Esophagus (tissue), 2 donors: Measurements from ENCODE around the gene BTBD19. TPM values are rescaled to one million over a fixed set of nuclear protein-coding genes. Genes with fewer than 3 reads are reported as not detected.
"Not testable (repeated sequence)": the region's sequence is repeated elsewhere in the genome, so short reads cannot be mapped to it uniquely, and the experiment has no call there.

Source experiments
- H3K27ac ChIP-seq, 2 donors: one replicate each; pipeline ENCODE4 v1.5.1; 2013; ENCODE audit warnings: low read depth in 2 of 2, mild to moderate bottlenecking in 2 of 2, inconsistent platforms in 1 of 2, low read length in 1 of 2, moderate library complexity in 1 of 2
- H3K27me3 ChIP-seq, 2 donors: one replicate each; pipeline ENCODE4 v1.6.1; 2013; ENCODE audit warnings: low read length in 2 of 2, control low read depth in 1 of 2, mild to moderate bottlenecking in 1 of 2; ENCODE audit not compliant: insufficient read depth in 2 of 2, control insufficient read depth in 1 of 2
- H3K36me3 ChIP-seq, 2 donors: one replicate each; pipeline ENCODE4 v1.6.1; 2013; ENCODE audit warnings: low read length in 1 of 2; ENCODE audit not compliant: control insufficient read depth in 2 of 2, insufficient read depth in 2 of 2
- H3K4me1 ChIP-seq, 2 donors: one replicate each; pipeline ENCODE4 v1.6.1; 2013; ENCODE audit warnings: low read length in 1 of 2; ENCODE audit not compliant: control insufficient read depth in 2 of 2, insufficient read depth in 2 of 2
- H3K4me3 ChIP-seq, 2 donors: one replicate each; pipeline ENCODE4 v1.5.1; 2013; ENCODE audit warnings: low read length in 2 of 2, mild to moderate bottlenecking in 2 of 2, low read depth in 1 of 2, moderate library complexity in 1 of 2
- H3K9me3 ChIP-seq, 2 donors: one replicate each; pipeline ENCODE4 v1.6.1; 2013; ENCODE audit warnings: mild to moderate bottlenecking in 2 of 2, low read depth in 1 of 2, low read length in 1 of 2, moderate library complexity in 1 of 2; ENCODE audit not compliant: control insufficient read depth in 2 of 2, insufficient read depth in 1 of 2
- WGBS, 2 donors: extraction: QIAGEN DNeasy Blood & Tissue Kit; methylation state at CpG; one replicate each; pipeline ENCODE4 v1.1.7; 2013; 5-methylcytosine and 5-hydroxymethylcytosine counted together
- polyA plus RNA-seq, 2 donors: library from polyadenylated mRNA; stranded (reverse); fragments of 200-250 nt; gene quantifications; one replicate each; pipeline ENCODE4 v1.2.3, GENCODE V29; 2013
- donor health status: healthy with polysubstance abuse.
- donor health status: Bipolar disorder and iron deficiency.

Gene BTBD19
- polyA plus RNA-seq, result 1 to 10 TPM; 1.3 to 8.0 TPM

- H3K27me3 ChIP-seq, result no peaks in the 10 kb centered on the region
- H3K9me3 ChIP-seq, result no peaks in the 10 kb centered on the region
- peak within 1 kb of the TSS in 1 of 2 donors; percentile 4 for H3K4me3 ChIP-seq
- WGBS, 2 donors, result 19 to 23% methylated on average over 21 to 23 of the region's 23 CpGs
- peak within 1 kb of the TSS; percentile 99 to 100 for H3K27ac ChIP-seq
- peaks cover 17 to 54% of the 10 kb centered on the region in 2 donors for H3K4me1 ChIP-seq
- H3K36me3 ChIP-seq, result peaks cover 9 to 34% of the 10 kb centered on the region in 2 donors
Observed at GRCh38 chr1:44808063-44808937, at the start of gene BTBD19. TSS of gene BTBD19 (plus strand) at chr1:44808523. CDS start at chr1:44808821, 298 bp downstream.

- no peaks in the 10 kb centered on the region for H3K9me3 ChIP-seq
- H3K27me3 ChIP-seq, result no peaks in the 10 kb centered on the region
- no peaks in the 10 kb centered on the region for H3K4me1 ChIP-seq
- 90 to 91% methylated on average over 11 of the region's 11 CpGs for WGBS, 2 donors
- no peak overlapping the region for H3K4me3 ChIP-seq
- H3K36me3 ChIP-seq, result peaks cover 2 to 3% of the 10 kb centered on the region in 2 donors
- no peak overlapping the region for H3K27ac ChIP-seq
Observed at GRCh38 chr1:44759077-44759476, 49.2 kb upstream of the BTBD19 start.

GRCh38 chr1:44760876-44761275 lies 47.4 kb upstream of the BTBD19 start:
- no peaks in the 10 kb centered on the region for H3K9me3 ChIP-seq
- no peaks in the 10 kb centered on the region for H3K4me1 ChIP-seq
- no peak overlapping the region for H3K4me3 ChIP-seq
- no peaks in the 10 kb centered on the region for H3K27me3 ChIP-seq
- H3K36me3 ChIP-seq, result peaks cover 0 to 2% of the 10 kb centered on the region in 2 donors
- 90 to 96% methylated on average over 3 of the region's 3 CpGs for WGBS, 2 donors
- H3K27ac ChIP-seq, result no peak overlapping the region

- H3K27ac ChIP-seq, H3K9me3 ChIP-seq, H3K4me3 ChIP-seq, H3K4me1 ChIP-seq, H3K36me3 ChIP-seq, H3K27me3 ChIP-seq: not testable (repeated sequence)
- WGBS, 2 donors, result 94% methylated on average over 6 of the region's 6 CpGs
Observed at GRCh38 chr1:44766421-44766820, 41.9 kb upstream of the BTBD19 start.

- Histone ChIP-seq H3K27me3 (no peaks in the 10 kb centered on the region), H3K27ac (peak within 1 kb of the TSS; percentile 97 to 99)
- whole genome bisulfite sequencing, 2 donors, result 0% methylated on average over 64 to 65 of the region's 65 CpGs
Observed at GRCh38 chr1:44775078-44775929, 33.0 kb upstream of the BTBD19 start, which contains the start of gene RPS8. TSS of gene RPS8 (plus strand) at chr1:44775540. CDS start at chr1:44775597, 57 bp downstream.

GRCh38 chr1:44775930-44776729 lies 32.2 kb upstream of the BTBD19 start:
- Histone ChIP-seq H3K27ac (peak overlapping the region; percentile 97 to 99), H3K9me3 (no peaks in the 10 kb centered on the region), H3K4me1 (peaks cover 6% of the 10 kb centered on the region in 2 donors), H3K36me3 (peaks cover 8 to 23% of the 10 kb centered on the region in 2 donors), H3K4me3 (peak overlapping the region; percentile 87 to 88), H3K27me3 (no peaks in the 10 kb centered on the region)
- WGBS, 2 donors, result 4% methylated on average over 34 to 36 of the region's 36 CpGs

More at GRCh38 chr1:44775078-44775929, 33.0 kb upstream of the BTBD19 start, which contains the start of gene RPS8:
- H3K4me1 ChIP-seq, result peaks cover 6% of the 10 kb centered on the region in 2 donors
- H3K36me3 ChIP-seq, result peaks cover 8 to 23% of the 10 kb centered on the region in 2 donors
- H3K4me3 ChIP-seq, result peak within 1 kb of the TSS; percentile 87 to 88
- H3K9me3 ChIP-seq, result no peaks in the 10 kb centered on the region

- Histone ChIP-seq H3K4me3 (peak overlapping the region; percentile 87 to 88), H3K27ac (peak overlapping the region; percentile 97 to 99), H3K27me3 (no peaks in the 10 kb centered on the region), H3K9me3 (no peaks in the 10 kb centered on the region), H3K36me3 (peaks cover 8 to 25% of the 10 kb centered on the region in 2 donors), H3K4me1 (peaks cover 6% of the 10 kb centered on the region in 2 donors)
- 23 to 30% methylated on average over 12 of the region's 12 CpGs for WGBS, 2 donors
Observed at GRCh38 chr1:44776730-44777068, 31.6 kb upstream of the BTBD19 start.

- 63 to 69% methylated on average over 14 of the region's 14 CpGs for WGBS, 2 donors
- Histone ChIP-seq H3K4me3 (peak overlapping the region in 1 of 2 donors; percentile 88), H3K36me3 (peaks cover 8 to 25% of the 10 kb centered on the region in 2 donors), H3K27me3 (no peaks in the 10 kb centered on the region), H3K4me1 (peaks cover 6% of the 10 kb centered on the region in 2 donors), H3K27ac (peak overlapping the region; percentile 97 to 99), H3K9me3 (no peaks in the 10 kb centered on the region)
Observed at GRCh38 chr1:44777547-44777946, 30.8 kb upstream of the BTBD19 start.
